HG03135 (cell line): ENCODE data around the gene JAKMIP1.

ENCODE experiments used
- ATAC-seq: cut with Tn5 transposase; IDR thresholded peaks from one replicate; pipeline ENCODE4 v1.9.1; 2021; ENCODE audit warnings: mild to moderate bottlenecking, moderate library complexity; ENCODE audit not compliant: unreplicated experiment

Gene JAKMIP1

DNA sequence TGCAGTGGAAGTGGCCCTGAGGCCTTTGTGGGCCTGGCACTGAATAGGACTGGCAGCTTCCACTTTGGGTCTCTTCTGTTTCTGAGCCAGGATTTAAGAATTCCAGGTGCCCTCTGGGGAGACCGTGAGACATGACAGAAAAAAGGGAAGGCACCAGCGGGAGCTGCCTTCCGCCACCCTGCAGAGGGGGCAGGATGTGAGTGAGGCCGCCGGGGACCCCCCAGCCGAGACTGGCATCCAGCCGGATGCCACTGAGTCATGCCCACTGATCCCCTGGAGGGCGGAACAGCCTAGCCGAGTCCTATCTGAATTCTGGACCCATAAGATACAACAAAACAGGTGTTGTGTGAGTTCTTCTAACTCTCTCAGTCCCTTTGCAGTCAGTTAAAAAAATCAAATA lies 223.4 kb downstream of the JAKMIP1 start:
- ATAC-seq = no peak

GRCh38 chr4:5976431-5976830 lies 223.9 kb downstream of the JAKMIP1 start:
- ATAC-seq = no peak
